GM18498 (cell line): ENCODE results near the gene PCSK9.
"Not testable (repeated sequence)": the region's sequence is repeated elsewhere in the genome, so short reads cannot be mapped to it uniquely, and the experiment has no call there.

ENCODE experiments used
- ATAC-seq: cut with Tn5 transposase; IDR thresholded peaks from one replicate; pipeline ENCODE4 v1.9.1; 2021; ENCODE audit warnings: mild to moderate bottlenecking, moderate library complexity; ENCODE audit not compliant: unreplicated experiment

Gene PCSK9

DNA sequence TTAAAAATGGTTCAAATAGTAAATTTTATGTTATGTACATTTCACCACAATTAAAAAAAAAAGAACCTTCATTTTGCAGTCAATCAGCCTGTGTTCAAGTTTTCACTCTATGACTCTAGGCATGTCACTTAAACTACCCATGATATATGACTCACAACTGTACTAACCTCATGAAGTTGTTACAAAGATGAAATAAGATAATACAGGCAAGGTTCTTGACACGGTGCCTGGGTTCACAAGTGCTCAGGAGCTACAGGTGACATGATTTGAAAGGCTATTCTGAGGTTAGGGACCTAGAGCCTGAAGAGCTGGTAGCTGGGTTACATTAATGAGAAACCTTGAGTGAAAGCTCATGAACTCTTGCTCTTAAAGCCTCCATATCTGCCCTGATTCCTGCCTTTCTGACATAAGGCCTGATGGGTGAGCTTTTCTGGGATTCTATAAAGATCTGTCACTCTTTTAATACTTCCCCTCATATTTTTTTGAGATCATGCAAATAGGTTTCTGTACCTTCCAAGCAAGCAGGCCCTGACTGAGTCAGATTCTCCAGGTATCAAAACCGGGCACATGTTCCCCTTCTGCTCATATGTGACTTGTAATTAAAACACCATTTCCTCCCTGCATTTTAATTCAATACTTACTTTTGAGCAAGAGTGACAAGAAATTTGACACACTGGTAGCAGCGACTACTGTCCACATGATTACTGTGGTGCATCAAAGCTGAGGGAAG, 34.0 kb downstream of the PCSK9 start:
- peak; percentile 61 for ATAC-seq

DNA sequence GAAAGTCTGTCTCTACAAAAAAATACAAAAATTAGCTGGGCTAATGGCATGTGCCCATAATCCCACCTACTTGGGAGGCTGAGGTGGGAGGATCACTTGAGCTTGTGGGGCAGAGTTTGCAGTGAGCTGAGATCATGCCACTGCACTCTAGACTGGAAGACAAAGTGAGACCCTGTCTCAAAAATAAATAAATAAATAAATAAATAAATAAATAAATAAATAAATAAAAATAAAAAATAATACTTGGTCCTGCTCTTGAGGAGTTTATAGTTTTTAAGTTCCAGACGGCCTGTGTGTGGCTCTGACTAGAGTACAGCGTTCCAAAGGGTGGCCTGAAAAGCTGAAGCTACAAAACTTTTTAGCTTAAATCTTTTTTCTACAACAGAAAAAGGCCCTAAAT, 35.1 kb downstream of the PCSK9 start:
- no peak for ATAC-seq

DNA sequence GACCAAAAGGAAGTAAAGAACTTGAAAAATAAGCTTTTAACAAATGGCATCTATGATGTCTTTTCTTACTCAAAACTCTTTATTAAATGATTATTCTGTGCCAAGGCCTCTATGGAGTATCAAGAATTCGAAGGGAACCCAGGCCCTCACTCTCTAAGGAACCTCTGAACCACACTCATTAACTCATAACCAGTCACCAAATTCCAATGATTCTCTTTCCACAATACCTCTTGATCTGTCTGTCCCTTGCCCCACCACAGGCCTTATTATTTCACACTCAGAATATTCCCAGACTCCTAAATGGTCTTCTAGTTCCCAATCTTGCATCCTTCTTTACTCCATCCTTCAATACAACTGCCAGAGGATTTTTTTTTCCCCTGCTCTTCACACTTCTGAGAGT, 37.0 kb downstream of the PCSK9 start:
- no peak for ATAC-seq

DNA sequence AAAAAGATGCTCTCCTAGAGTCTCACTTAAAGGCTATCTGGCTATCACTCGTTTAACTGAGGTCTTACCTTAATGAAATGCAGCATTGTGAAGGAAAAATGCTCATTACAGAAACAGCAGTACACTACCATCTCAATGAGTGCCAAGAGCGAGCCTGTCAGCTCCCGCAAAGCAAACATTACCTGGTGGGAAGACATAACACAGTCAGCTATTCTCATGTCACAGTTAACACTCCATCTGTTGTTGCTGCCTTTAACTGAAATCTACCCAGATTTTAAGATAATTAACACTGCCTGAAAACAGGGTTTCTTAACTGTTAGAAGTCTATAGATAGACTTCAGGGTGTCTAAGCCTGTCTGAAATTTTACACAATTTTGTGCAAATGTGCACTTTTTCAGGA, 39.1 kb downstream of the PCSK9 start:
- no peak for ATAC-seq

DNA sequence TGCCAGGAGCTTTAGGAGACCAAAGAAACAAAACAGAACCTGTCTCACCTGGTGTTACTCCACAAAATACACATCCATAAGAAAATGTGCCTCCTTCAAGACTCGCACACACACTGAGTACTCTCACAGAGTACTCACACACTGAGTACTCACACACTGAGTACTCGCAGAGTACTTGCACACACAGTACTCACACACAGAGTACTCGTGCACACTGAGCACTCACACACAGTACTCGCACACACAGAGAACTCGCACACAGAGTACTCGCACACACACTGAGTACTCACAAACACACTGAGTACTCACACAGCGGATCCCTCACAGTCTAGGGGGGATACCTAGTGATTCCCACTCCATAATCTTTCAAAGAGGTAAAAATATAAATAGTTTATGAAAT, 40.3 kb downstream of the PCSK9 start:
- ATAC-seq = no peak

DNA sequence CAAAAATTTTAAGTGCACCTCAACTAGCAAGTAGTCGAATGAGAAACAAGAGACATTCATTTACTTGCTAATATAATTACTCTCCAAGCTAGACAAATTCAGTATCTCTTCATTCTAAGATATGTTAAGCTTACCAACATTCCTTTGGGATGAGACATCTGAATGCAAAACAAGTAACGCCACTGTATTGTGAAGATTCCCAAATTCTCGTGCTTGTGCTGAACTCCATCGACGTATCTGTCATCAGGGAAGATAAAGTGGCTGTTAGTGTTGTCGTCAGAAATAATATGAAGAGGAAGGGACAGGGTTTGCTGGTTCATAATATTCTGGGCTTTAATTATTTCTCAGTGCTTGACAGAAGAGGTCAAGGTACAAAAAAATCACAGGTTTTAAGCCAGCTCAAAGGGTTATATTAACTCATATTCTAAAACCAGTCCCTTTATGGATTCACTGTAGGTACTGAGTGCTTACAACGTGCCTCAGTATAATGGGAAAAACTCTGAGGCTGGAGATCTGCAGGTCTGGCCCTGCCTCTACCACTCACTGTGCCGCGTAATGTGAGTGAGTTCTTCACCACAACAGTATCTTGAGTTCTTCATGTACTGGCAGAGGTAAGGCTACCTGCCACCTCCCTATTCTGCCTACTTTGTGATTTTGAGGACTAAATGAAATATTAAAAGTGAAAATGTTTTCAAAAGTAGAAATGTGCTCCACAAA, 42.0 kb downstream of the PCSK9 start:
- ATAC-seq = no peak

DNA sequence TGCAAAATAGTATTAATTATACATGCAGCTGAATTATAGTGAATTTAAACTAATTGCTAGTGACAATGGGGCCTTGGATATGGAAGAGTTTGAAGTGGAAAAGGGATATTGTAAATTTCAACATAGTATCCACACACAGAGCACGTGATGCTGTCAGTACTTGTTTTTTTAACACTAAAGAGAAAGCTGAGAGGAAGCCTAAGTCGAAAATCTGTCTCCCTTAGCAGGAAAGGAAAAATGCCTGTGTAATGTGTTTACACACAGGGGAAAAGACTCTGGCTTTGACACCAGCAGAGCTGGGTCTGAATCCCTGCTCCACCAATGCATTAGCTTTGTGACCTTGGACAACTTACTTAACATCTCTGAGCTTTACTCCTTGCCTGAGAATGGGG, 42.6 kb downstream of the PCSK9 start:
- ATAC-seq = no peak

DNA sequence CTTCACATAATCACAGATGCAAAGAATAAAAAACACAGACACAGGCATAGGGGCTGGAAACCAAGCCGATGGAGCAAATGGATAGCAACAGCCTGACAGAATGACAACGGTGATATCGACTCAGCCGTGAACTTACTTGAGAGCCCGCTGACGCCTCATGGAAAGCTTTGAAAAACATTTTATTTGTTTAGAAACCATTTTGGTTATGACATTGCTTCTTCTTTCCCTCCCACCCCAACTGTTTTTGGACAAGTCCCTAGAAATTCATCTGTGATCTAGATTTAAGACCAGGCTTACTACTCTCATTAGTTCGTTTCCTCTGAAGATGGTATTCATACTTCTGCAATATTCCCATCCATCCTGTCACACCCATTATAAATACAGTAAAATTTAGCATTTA, 44.9 kb downstream of the PCSK9 start:
- ATAC-seq = no peak

DNA sequence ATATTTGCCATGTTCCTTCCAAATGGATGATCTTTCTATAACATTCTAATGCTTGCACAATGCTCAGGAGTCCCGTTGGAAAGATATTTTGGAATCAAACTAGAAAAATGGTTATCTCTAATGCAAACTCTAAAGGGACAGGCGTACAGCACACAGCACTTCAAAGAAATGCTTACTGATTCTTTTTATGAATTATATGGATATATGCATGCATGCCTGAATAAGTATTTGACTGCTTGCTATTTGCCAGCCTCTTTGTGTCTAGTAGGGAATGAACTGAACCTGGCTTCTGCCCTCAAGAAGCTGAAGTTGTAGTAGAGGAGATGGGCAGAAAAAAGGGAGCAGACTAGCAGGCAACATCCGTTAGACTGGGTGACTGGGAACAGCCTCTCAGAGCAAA, 48.1 kb downstream of the PCSK9 start:
- ATAC-seq = no peak

DNA sequence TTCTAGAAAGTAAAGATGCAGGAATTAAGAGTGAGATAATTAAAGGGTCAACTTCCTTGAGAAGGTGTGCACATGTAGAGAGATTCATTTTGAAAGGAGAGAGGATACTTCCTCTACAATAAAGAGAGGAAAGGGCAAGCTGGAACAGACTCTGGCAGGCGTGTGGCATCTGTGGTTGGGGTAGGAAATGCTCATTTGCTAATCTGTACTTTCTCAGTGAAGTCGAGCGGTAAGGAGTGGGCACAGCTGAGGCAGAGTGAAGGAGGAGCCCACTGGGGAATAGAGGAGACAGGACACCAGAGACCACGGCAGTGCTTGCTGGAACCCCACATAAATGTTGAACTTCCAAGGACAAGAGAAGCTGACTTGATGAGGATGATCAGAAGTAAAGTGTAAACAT, 49.1 kb downstream of the PCSK9 start:
- ATAC-seq = no peak

DNA sequence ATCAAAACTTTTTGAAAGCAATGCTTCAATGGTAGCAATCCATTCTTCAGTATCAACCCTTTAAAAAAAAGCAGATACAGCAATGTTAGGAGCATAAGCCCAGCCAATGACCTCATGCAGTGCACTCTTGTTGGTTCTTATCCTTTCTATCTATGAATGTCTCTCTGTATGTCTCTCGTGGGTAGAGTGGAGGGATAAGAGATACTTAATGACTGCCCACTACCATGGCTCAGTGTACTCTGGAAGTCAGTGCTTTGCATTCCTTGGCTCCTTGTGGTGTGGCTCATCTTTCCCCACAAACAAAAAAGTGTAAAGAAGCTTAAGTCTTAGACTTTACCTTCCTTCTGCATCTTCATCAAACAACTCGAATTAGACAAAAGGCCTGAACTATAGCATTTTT, 50.3 kb downstream of the PCSK9 start:
- ATAC-seq = no peak

DNA sequence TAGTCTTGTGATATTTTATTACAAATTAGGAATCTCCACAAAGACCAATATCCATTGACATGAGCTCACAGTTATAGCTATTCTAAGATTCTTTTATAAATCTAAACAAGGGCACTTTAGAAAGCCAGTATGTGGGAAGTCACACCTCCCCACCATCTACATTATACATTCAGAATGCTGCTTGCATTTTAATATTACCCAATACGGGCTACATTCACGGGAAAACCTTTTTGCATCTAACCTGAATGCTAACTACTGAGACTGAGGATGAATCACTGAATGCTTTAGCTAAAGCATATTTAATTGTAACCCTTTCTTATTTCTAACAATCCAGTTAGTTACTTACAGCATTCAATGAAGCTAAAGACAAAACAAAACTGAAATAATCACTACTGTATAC, 53.1 kb downstream of the PCSK9 start:
- ATAC-seq = no peak

DNA sequence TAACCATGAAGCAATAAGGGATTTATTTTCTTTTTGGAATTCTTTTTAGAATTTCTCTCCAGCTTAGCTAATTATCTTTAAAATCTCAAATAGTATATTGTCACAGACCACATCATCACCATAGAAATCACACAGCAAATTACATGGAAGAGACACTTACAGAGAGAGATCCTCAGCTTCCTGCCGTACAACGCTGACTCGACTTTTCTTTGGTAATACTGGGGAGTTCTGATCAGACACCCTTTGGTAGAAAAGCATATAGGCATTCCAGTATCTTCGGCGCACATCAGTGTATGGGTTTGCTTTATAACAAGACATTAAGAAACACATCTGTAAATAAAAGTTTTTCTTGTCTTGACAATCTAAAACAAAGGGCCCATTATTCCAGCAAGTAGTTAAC, 55.7 kb downstream of the PCSK9 start:
- no peak for ATAC-seq

DNA sequence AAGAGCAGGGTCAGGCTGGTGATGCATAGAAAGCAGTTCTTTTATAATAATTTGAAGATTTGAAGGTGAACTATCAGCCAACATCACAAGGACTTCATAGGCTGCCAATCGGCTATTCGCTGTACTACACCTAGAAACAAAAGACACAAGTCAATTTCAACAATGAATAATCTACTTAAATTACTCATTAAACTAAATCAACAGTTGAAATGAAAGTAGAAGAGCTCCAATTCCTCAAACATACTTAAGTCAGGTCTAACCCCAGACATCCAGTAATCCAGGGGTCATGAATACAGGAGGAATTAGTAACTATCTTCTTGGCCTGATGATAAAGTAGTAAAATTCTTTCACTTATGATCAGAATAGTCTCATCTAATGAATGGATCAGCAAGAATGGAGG, 64.5 kb downstream of the PCSK9 start:
- ATAC-seq = no peak

DNA sequence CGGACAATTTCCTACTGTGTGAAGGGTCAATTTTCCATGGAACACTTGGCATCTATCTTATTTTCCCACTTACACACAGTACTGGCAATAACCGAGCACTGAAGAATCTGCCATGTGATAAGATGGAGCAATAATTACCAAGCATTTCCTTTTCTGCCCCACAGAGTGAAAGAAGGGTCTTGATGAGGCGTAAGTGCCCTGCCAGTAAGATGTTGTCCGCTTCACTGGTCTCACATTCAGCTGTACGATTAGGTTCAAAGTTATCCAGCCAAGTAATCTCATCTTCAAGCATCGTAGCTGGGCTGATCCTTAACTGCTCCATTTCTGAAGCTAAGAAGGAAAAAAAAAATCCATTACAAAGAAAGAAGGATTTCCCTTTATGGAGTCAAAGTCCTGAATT, 67.8 kb downstream of the PCSK9 start:
- ATAC-seq = no peak

DNA sequence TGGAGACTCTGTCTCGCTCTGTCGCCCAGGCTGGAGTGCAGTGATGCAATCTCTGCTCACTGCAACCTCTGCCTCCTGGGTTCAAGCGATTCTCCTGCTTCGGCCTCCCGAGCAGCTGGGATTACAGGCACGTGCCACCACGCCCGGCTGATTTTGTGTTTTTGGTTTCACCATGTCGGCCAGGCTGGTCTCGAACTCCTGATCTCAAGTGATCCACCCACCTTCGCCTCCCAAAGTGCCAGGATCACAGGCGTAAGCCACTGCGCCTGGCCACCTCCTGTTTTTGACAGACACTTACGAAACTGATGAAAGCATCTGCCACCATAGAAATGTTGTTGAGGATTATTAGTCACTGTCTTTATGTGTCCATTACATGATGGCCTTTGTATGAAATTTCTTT, 69.7 kb downstream of the PCSK9 start:
- not testable (repeated sequence) for ATAC-seq
